Kidney epithelial cell (primary cell): ENCODE results near the gene MED28. TPM values are rescaled to one million over a fixed set of nuclear protein-coding genes. Genes with fewer than 3 reads are reported as not detected.

Experiments
- DNase-seq: peaks from one replicate; pipeline ENCODE4 v3.0.0-alpha.2; 2010; ENCODE audit warnings: low read depth
- H3K27me3 ChIP-seq: 2 replicates; pipeline ENCODE4 v1.6.0; 2011; ENCODE audit warnings: low read length; ENCODE audit not compliant: control insufficient read depth, insufficient read depth
- H3K36me3 ChIP-seq: 2 replicates; pipeline ENCODE4 v1.5.1; 2011; ENCODE audit warnings: low read length; ENCODE audit not compliant: control insufficient read depth, insufficient read depth
- H3K4me3 ChIP-seq: 2 replicates; pipeline ENCODE4 v1.5.1; 2011; ENCODE audit warnings: low read depth, mild to moderate bottlenecking, control low read depth, low read length
- CTCF ChIP-seq: IDR thresholded peaks from 2 replicates; pipeline ENCODE4 v1.5.1; 2011; ENCODE audit warnings: mild to moderate bottlenecking, moderate library complexity, low read length, control low read depth, inconsistent platforms; ENCODE audit not compliant: insufficient read depth, poor library complexity, severe bottlenecking
- total RNA-seq: library from RNA; depleted of rRNA; stranded (reverse); fragments of >200 nt; gene quantifications from 2 replicates; pipeline ENCODE4 v1.2.3, GENCODE V29; 2015

MED28 gene
- total RNA-seq, 1 donor from 2014 or later: 8.9 TPM

GRCh38 chr4:17670423-17670822 lies 56.0 kb downstream of the MED28 start:
- no peak for TF ChIP-seq CTCF
- Histone ChIP-seq H3K36me3 (no peaks in the 10 kb centered on the region), H3K27me3 (no peaks in the 10 kb centered on the region), H3K4me3 (no peak overlapping the region)
- no peak for DNase-seq

GRCh38 chr4:17680559-17681280 lies 66.3 kb downstream of the MED28 start:
- no peak for DNase-seq
- no peaks in the 10 kb centered on the region for H3K36me3 ChIP-seq
- TF ChIP-seq CTCF: no peak
- no peaks in the 10 kb centered on the region for H3K27me3 ChIP-seq
- no peak overlapping the region for H3K4me3 ChIP-seq

GRCh38 chr4:17681281-17682221 lies 67.1 kb downstream of the MED28 start:
- Histone ChIP-seq H3K27me3 (no peaks in the 10 kb centered on the region), H3K36me3 (no peaks in the 10 kb centered on the region), H3K4me3 (no peak overlapping the region)
- TF ChIP-seq CTCF: no peak
- DNase-seq: no peak

GRCh38 chr4:17682222-17682566 lies 67.8 kb downstream of the MED28 start:
- no peak for DNase-seq
- no peaks in the 10 kb centered on the region for H3K36me3 ChIP-seq
- no peak overlapping the region for H3K4me3 ChIP-seq
- no peak for TF ChIP-seq CTCF
- H3K27me3 ChIP-seq: no peaks in the 10 kb centered on the region

Other genes starting within 250 kb of the MED28 start
- gene QDPR, start 102.6 kb upstream of the MED28 start, total RNA-seq: 24.0 and 28.6 TPM in 2 replicates
- gene CLRN2, start 99.5 kb upstream of the MED28 start, total RNA-seq: not detected in 2 replicates
- gene LAP3, start 37.4 kb upstream of the MED28 start, total RNA-seq: 52.0 and 66.1 TPM in 2 replicates
- gene FAM184B, start 167.0 kb downstream of the MED28 start, total RNA-seq: under 0.01 TPM in 2 replicates
- 18.7 and 26.8 TPM in 2 replicates for gene DCAF16, start 196.1 kb downstream of the MED28 start, total RNA-seq
- gene NCAPG, start 196.3 kb downstream of the MED28 start, total RNA-seq: 2.7 and 6.2 TPM in 2 replicates